Measurements from ENCODE around the gene TRNAU1AP.

DNA sequence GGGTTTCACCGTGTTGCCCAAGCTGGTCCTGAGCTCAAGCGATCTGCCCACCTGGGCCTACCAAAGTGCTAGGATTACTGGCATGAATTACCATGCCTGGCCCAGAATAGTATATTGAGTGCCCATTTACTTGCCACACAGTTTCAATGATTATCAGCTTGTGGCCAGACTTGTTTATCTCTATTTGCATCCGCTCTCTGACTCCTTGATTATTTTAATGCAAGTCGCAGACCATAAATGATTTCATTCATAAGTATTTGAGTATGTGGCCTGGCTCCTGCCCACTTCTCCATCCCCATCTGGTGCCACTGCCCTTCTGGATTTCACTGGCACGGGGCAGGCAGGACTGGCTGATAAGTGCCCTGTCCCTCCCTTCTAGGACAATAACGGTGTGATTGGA is 18.2 kb upstream of the TRNAU1AP start:
- no peak for TF ChIP-seq EZH2 (IDR thresholded peaks at IDR 0.05; ENCODE audit: borderline replicate concordance, control insufficient read depth, low read depth, low read length)
- no peak for TF ChIP-seq CHD2 (IDR thresholded peaks at IDR 0.05; ENCODE audit: borderline replicate concordance, low read depth, low read length)
- TF ChIP-seq SMAD1 (IDR thresholded peaks at IDR 0.05; ENCODE audit: low read depth, partially characterized antibody) = no peak
- TF ChIP-seq CEBPB (IDR thresholded peaks at IDR 0.05; ENCODE audit: borderline replicate concordance in 1 of 2, low read depth in 2 of 2, low read length in 2 of 2) = no peak

Measured in GM12878 (cell line).